Anterior cingulate cortex (tissue), 58 donors: ENCODE data around the gene SENP6.
"Not testable (repeated sequence)": the region's sequence is repeated elsewhere in the genome, so short reads cannot be mapped to it uniquely, and the experiment has no call there.

ENCODE experiments used
- DNase-seq, 58 donors: peaks; one replicate each; lab custom pipeline; 2025; lab: John Stamatoyannopoulos, UW

The SENP6 gene

GRCh38 chr6:75601304-75602245 is at the start of gene SENP6:
SENP6 (plus strand) TSS chr6:75601880; CDS start chr6:75602525, 645 bp downstream.
- DNase-seq, result peak; percentile 23 to 89 (median 74)

- no peak for DNase-seq
Observed at GRCh38 chr6:75556240-75556639, 45.4 kb upstream of the SENP6 start.

- DNase-seq, result no peak
Observed at GRCh38 chr6:75557068-75557467, 44.6 kb upstream of the SENP6 start.

GRCh38 chr6:75563032-75563431 is 38.6 kb upstream of the SENP6 start:
- DNase-seq, result no peak

GRCh38 chr6:75566137-75566767 is 35.4 kb upstream of the SENP6 start:
- no peak for DNase-seq

- DNase-seq, result peak in 5 of 58 donors; percentile 1 to 6 (median 1)
Observed at GRCh38 chr6:75568100-75568499, 33.6 kb upstream of the SENP6 start.

- DNase-seq, result no peak
Observed at GRCh38 chr6:75568965-75569364, 32.7 kb upstream of the SENP6 start.

- DNase-seq, result not testable (repeated sequence)
Observed at GRCh38 chr6:75570671-75571070, 31.0 kb upstream of the SENP6 start.

- DNase-seq, result no peak
Observed at GRCh38 chr6:75572072-75572471, 29.6 kb upstream of the SENP6 start.

DNA sequence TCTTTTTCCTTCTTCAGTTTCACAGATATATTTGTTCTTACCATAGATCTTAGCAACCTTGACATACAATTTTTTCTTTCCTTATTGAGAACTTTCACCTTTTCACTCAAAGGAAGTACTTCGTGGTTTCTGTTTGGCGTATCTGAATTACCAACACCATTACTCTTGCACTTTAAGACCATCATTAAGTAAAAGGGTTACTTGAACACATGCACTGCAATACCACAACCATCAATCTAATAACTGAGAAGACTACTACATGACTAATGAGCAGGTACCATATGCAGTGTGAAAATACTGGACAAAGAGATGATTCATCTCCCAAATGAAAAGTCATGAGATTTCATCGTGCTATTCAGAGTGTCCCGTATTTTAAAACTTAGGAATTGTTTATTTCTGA is 21.7 kb upstream of the SENP6 start:
- no peak for DNase-seq

DNA sequence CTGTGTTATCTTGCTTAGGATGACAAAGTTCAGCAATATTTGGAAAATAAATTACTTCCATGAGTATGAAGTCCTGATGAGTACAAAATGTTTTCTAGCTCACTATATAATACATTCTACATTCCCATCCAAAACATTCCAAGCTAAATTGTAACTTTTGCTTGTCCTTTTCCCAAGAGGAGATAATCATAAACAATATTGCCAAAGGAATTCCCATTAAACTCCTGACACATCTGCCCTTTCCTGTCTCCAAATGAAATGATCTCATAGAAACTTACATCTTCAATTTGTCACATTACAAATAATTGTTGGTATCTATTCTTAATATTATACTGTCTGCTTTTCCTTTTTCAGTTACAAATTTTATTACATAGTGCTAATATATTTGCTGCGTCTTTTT is 20.4 kb upstream of the SENP6 start:
- no peak for DNase-seq

- not testable (repeated sequence) for DNase-seq
Observed at GRCh38 chr6:75584552-75584951, 17.1 kb upstream of the SENP6 start.

- no peak for DNase-seq
Observed at GRCh38 chr6:75588948-75589347, 12.7 kb upstream of the SENP6 start.

GRCh38 chr6:75590370-75590769 is 11.3 kb upstream of the SENP6 start:
- no peak for DNase-seq

DNA sequence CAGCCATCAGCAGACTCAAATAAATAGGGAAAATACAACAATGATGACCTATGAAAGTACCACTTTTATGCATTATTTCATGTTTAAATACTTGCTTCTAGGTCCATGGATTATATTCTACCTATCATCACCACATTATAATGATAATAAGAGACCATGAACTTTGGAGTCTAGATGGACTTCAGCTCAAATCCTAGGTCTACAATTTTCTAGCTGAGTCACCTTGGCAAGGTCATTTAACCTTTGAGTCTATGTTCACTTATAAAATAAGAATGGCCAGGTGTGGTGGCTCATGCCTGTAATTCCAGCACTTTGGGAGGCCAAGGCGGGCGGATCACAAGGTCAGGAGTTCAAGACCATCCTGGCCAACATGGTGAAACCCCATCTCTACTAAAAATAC is 5.3 kb upstream of the SENP6 start:
- DNase-seq, result not testable (repeated sequence)

- DNase-seq, result no peak
Observed at GRCh38 chr6:75600768-75601167, 912 bp upstream of the SENP6 start.

- DNase-seq, result peak in 45 of 58 donors; percentile 23 to 87 (median 64)
Observed at GRCh38 chr6:75602246-75603105, 796 bp downstream of the SENP6 start.

DNA sequence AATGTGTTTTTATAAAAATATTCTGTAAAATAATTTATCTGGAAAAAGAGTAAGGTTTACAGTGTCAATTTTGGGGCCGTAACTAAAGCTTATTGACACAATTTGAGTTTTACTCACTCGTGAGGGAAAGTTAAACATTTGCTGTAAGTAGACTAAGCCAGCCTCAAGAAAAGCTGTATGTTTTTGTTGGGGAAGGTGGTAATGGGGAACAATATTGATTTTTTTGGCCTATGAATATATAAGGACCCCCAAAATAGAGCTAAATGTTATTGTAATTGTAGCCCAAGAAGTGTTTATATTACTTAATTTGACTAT is 1.4 kb downstream of the SENP6 start:
- DNase-seq, result no peak

- no peak for DNase-seq
Observed at GRCh38 chr6:75604294-75604693, 2.6 kb downstream of the SENP6 start.

DNA sequence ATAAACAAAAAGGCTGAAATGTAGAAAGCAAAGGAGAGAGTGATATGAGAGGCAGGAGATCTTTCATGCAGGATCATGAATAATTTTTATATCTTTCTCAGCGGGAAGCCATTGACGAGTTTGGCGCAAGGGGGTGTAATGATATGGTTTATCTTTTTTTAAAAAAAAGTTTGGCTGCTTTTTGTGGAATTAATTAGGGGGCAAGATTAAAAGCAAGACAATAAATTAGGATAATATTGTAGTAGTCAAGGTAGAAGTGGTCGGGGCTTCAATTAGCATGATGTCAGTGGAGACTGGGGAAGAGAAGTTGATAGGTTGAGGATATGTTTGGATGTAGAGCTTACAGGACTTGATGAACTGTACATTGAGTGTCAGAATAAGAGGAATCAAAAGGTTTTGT is 4.0 kb downstream of the SENP6 start:
- DNase-seq, result no peak

- no peak for DNase-seq
Observed at GRCh38 chr6:75608304-75608703, 6.6 kb downstream of the SENP6 start.
